Measurements from ENCODE around the gene TOR1B.
"Not testable (repeated sequence)": the region's sequence is repeated elsewhere in the genome, so short reads cannot be mapped to it uniquely, and the experiment has no call there.

Gene TOR1B

GRCh38 chr9:129776938-129777768 is 25.8 kb upstream of the TOR1B start:
- peak; percentile 21 for DNase-seq

DNA sequence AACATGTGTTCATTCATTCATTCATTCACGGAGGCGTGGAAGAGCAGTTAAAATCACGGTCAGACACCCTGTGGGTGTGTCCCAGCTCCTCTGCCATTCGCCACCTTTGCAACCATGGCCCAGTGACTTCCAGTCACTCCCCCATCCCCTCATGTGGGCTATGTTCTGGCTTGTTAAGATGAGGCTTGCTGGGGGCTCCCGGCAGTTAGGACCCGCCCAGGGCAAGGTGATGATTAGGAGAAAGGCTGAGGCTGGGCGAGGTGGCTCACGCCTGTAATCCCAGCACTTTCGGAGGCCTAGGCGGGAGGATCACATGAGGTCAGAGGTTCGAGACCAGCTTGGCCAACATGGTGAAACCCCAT is 25.2 kb upstream of the TOR1B start:
- no peak for DNase-seq

DNA sequence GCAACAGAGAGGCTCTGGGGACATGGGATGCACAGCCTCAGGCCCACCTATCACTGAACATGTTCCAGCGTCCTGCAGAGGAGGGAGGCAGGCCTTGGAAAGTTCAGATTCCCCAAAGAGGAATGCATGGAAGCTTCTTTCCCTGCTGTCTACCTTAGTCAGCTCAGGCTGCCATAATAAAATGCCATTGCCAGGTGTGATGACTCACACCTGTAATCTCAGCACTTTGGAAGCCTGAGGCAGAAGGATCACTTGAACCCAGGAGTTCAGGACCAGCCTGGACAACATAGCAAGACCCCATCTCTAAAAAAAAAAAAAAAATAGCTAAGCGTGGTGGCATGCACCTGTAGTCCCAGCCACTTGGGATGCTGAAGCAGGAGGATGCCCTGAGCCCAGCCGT is 24.5 kb upstream of the TOR1B start:
- DNase-seq, result no peak

DNA sequence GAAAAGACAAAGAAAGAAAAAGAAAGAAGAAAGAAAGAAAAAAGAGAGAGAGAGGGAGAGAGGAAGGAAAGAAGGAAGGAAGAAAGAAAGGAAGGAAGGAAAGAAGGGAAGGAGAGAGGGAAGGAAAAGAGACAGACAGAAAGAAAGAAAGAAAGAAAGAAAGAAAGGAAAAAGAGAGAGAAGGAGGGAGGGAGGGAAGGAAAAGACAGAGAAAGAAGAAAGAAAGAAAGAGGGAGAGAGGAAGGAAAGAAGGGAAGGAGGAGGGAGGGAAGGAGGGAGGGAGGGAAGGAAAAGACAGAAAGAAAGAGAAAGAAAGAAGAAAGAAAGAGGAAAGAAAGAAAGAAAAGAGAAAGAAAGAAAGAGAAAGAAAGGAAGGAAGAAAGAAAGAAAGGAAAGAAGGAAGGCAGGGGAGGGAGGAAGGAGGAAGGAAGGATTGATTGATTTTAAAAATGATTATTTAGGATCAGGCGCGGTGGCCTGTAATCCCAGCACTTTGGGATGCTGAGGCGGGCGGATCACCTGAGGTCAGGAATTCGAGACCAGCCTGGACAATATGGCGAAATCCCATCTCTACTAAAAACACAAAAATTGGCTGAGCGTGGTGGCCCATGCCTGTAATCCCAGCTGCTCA is 23.3 kb upstream of the TOR1B start:
- DNase-seq, result no peak

- DNase-seq, result no peak
Measured at GRCh38 chr9:129781131-129781530, 21.9 kb upstream of the TOR1B start.

GRCh38 chr9:129781981-129782380 is 21.0 kb upstream of the TOR1B start:
- DNase-seq, result no peak

- DNase-seq, result peak; percentile 75
Measured at GRCh38 chr9:129783516-129784361, 19.2 kb upstream of the TOR1B start.

GRCh38 chr9:129784970-129785369 is 18.0 kb upstream of the TOR1B start:
- not testable (repeated sequence) for DNase-seq

GRCh38 chr9:129785866-129786265 is 17.1 kb upstream of the TOR1B start:
- no peak for DNase-seq

- DNase-seq, result no peak
Measured at GRCh38 chr9:129786481-129786880, 16.5 kb upstream of the TOR1B start.

GRCh38 chr9:129794549-129794948 is 8.4 kb upstream of the TOR1B start:
- DNase-seq, result no peak

GRCh38 chr9:129796029-129796428 is 7.0 kb upstream of the TOR1B start:
- not testable (repeated sequence) for DNase-seq

DNA sequence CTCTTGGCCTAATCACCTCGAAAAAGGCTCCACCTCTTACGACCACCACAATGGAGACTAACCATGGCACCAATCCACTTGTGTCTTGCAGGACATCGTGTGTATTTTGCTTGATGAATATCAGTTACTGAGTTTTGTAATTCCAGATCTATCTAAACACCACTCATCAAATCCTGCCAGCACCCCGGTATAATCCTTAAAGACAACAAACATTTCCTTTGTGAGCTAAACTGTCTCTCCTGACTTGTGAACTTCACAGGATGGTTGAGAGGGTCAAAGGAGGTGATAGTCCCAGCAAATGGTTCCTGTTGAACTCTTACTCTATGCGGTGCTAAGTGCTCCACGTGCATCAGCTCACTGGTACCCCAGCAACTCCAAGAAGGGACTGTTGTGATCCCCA is 4.0 kb upstream of the TOR1B start:
- DNase-seq, result no peak

- DNase-seq, result no peak
Measured at GRCh38 chr9:129801504-129801903, 1.5 kb upstream of the TOR1B start.

DNA sequence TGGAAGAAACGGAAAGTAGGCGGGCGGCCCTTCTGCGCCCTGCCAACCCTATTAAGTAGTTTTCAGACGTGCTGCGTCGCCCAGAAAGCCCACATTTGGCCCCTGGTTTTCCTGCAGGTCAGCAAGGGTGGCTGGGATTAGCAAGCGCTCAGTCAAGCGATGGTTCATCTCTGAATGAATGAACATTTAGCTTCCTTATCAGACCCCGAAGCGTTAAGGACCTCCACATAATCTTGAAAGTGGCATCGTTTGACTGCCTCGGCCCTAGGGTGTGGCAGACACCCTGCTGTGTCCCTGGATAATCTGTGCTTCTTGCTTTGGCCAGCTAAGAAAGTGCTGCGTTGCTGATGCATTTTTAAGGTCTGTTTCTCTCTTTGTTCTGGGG is 684 bp downstream of the TOR1B start:
- DNase-seq, result no peak

- no peak for DNase-seq
Measured at GRCh38 chr9:129806061-129806460, 3.1 kb downstream of the TOR1B start.

DNA sequence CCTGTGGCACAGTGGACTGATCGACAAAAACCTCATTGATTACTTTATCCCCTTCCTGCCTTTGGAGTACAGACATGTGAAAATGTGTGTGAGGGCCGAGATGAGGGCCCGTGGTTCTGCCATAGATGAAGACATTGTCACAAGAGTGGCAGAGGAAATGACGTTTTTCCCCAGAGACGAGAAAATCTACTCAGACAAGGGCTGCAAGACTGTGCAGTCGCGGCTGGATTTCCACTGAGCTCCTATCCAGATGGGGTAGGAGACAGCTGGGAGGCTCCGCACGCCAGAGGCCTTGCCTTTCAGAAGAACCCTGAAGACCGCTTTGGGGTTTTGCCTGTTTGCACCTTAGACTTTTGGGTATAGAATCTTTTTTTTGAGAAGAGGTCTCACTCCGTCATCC is 6.4 kb downstream of the TOR1B start:
- DNase-seq, result no peak

GRCh38 chr9:129810116-129810515 is 7.1 kb downstream of the TOR1B start:
- DNase-seq, result no peak

DNA sequence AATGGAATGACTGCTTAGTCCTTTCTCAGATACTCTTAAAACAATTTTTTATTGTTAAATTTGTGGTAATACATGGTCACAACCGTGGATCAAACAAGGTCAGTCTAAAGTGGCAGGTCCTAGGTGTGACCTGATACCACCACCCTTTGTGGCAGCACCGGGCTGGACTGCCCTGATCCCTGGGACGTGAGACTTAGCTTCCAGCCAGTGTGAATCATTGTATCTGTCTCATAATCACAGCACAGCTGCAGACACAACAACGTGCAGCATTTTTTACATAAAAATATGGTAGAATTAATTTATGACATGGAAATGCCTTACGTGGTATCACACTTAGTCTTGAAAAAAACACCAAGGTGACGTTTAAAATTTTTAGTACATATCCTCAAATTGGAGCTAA is 7.8 kb downstream of the TOR1B start:
- DNase-seq, result no peak

- DNase-seq, result no peak
Measured at GRCh38 chr9:129811967-129812363, 9.0 kb downstream of the TOR1B start.

GRCh38 chr9:129812385-129812784 is 9.4 kb downstream of the TOR1B start:
- no peak for DNase-seq

GRCh38 chr9:129813661-129814060 is 10.7 kb downstream of the TOR1B start:
- DNase-seq, result no peak

DNA sequence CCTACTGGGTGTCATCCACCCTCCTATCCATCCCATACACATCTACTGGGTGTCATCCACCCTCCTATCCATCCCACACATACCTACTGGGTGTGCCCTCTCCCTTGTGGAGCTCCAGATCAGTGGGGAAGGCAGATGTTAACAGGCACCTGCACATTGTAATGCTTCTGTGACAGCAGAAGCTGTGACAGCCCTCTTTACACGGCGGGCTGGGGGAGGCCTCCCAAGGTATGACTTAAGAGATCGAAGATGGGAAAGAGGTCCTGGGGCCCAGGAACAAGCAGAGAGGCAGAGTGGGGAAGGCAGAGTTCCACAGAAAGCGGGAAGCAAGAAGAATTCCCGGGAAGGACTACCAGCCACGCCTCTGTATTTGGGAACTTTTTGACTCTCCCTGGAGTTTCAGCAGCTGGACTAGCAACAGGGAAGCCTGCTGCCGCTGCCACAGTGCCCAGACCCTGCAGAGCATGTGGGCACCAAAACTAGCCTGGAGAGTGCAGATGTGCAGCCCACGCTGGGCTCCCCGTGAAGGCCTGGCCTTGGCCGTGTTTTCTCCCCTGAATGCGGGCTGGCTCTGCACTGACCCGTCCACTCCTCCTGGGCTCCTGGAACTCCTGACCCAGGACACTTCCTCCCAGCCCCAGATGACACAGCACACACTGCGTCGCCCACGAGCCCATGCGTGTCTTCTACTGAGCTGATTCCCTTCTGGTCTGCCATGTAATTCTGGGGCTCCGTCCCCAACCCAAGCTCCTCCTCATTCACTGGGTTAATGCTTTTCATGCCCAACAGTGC is 11.6 kb downstream of the TOR1B start:
- no peak for DNase-seq
